ENCODE data around the gene TBXAS1. TPM values are rescaled to one million over a fixed set of nuclear protein-coding genes. Genes with fewer than 3 reads are reported as not detected.

Gene TBXAS1
- total and polyA plus RNA-seq, 2 of the 8 experiments (the other 6 are each of a cell fraction or from before 2014, with no cell fraction given), result 0.86 to 2.1 TPM

- TF ChIP-seq CHD7 (IDR thresholded peaks at IDR 0.05; ENCODE audit: insufficient replicate concordance, low read length) (no peak), MAX (IDR thresholded peaks at IDR 0.05) (no peak), SP1 (IDR thresholded peaks at IDR 0.05; ENCODE audit: low read depth, low read length) (no peak), ASH2L (IDR thresholded peaks at IDR 0.05; ENCODE audit: low read length) (no peak), POU5F1 (IDR thresholded peaks at IDR 0.05; ENCODE audit: low read depth, low read length) (no peak)
Measured at GRCh38 chr7:140034421-140034820, 205.4 kb downstream of the TBXAS1 start (continued).

All from H1 (cell line).